HFFc6 (cell line): Measurements from ENCODE around the gene MCHR1. TPM values are rescaled to one million over a fixed set of nuclear protein-coding genes. Genes with fewer than 3 reads are reported as not detected.
"Not testable (repeated sequence)": the region's sequence is repeated elsewhere in the genome, so short reads cannot be mapped to it uniquely, and the experiment has no call there.

Experiments
- DNase-seq: peaks from one replicate; pipeline ENCODE4 v3.0.0-alpha.2; 2018
- H3K27ac Mint-ChIP-seq: 2 replicates; pipeline ENCODE4 v1.8.0; 2020; ENCODE audit warnings: mild to moderate bottlenecking, mixed read lengths
- H3K27me3 Mint-ChIP-seq: 2 replicates; pipeline ENCODE4 v1.8.0; 2021; ENCODE audit warnings: mild to moderate bottlenecking, moderate library complexity, mixed read lengths; ENCODE audit not compliant: insufficient read depth
- H3K36me3 Mint-ChIP-seq: 2 replicates; pipeline ENCODE4 v1.8.0; 2021; ENCODE audit warnings: low read depth, mixed read lengths
- H3K4me1 Mint-ChIP-seq: 2 replicates; pipeline ENCODE4 v1.8.0; 2020; ENCODE audit warnings: low read depth, mixed read lengths
- H3K4me3 Mint-ChIP-seq: 2 replicates; pipeline ENCODE4 v1.8.0; 2020; ENCODE audit warnings: mild to moderate bottlenecking, moderate library complexity, mixed read lengths
- H3K9me3 Mint-ChIP-seq: 2 replicates; pipeline ENCODE4 v1.8.0; 2020; ENCODE audit warnings: mild to moderate bottlenecking, mixed read lengths
- CTCF ChIP-seq: fragments of 200-600 bp; sonication (generic); IDR thresholded peaks from 2 replicates; pipeline ENCODE4 v1.5.0; 2021; ENCODE audit warnings: antibody characterized with exemption, mild to moderate bottlenecking
- total RNA-seq, 6 experiments: library from RNA; stranded (reverse); fragmentation: NEBNext Ultra II Directional; extraction: Animal tissue kit (Norgen Biotek cat#: 25700); gene quantifications; 2 replicates in 1 of 6; 3 replicates in 5 of 6; pipeline ENCODE4 v1.2.3, GENCODE V29; 2021

MCHR1 gene
- total RNA-seq, 6 experiments from 2014 or later: 0.28 TPM; not detected in 5

DNA sequence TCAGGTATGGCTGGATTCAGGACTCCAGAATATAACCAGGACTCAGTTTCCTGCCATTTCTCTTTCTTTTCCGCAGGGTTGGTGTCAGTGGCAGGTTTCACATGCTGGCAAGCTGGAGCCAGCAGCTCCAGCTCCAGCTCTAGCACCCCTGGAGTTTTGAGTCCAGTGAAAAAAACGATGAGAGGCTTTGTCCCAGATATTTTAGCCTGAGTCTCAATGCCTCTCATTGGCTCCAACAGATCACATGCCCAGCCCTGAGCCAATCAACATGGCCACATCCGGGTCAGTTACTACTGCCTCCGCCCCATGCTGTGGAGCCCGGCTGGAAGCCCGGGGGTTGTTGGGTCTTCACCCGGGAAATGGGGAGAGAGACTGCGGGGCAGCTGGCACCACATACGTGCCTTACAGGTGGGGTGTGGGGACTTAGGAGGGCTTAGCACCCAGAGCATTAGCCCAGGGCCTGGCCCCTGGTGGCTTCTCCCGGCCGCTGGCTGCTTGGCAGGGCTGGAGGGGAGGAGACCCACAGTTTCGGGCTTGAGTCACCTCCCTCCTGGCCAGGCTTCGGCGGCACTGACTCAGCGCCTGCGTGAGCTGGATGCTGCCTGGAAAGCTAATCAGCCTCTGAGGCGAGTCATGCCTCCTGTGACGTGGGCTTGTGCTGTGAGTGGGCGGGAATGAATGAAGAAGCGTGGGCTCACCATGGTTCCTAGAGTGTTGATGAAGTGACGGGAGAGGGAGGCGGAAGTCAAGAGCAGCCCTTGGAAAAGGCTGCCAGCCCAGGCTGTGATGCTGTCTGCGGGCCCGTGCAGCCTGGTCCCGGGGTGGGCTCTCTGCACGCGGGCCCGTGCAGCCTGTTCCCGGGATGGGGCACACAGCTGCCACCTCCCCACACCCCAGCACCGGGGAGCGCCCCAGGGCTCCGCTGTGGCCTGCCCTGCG lies 27.5 kb upstream of the MCHR1 start:
- H3K4me1 Mint-ChIP-seq: peaks cover 42% of the 10 kb centered on the region
- H3K27ac Mint-ChIP-seq: peak overlapping the region; percentile 99
- TF ChIP-seq CTCF: no peak; the same call in 1 of the 2 replicates
- peak overlapping the region; percentile 92 for H3K4me3 Mint-ChIP-seq
- peaks cover 1% of the 10 kb centered on the region for H3K27me3 Mint-ChIP-seq
- no peaks in the 10 kb centered on the region for H3K9me3 Mint-ChIP-seq
- H3K36me3 Mint-ChIP-seq: no peaks in the 10 kb centered on the region
- DNase-seq: peak; percentile 99

DNA sequence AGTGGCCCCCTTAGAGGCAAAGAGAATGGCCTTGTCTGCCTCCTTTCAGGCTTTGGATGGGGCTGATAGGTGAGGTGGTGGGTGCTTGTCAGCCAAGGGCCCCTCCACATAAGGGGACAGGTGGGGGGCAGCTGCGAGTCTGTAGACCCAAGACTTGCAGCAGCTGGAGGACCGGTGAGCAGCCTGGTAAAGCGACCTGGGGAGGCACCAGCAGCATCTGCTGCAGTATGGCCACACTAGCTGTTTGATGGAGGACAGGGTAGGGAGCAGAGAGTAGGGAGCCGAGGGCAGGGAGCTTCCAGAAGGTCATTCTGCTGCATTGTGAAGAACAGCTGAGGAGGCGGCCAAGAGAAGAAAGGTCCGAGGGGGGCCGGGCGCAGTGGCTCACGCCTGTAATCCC lies 25.9 kb upstream of the MCHR1 start:
- no peaks in the 10 kb centered on the region for H3K9me3 Mint-ChIP-seq
- H3K27me3 Mint-ChIP-seq: peaks cover 1% of the 10 kb centered on the region
- H3K27ac Mint-ChIP-seq: peak overlapping the region; percentile 63
- H3K4me3 Mint-ChIP-seq: no peak overlapping the region
- H3K4me1 Mint-ChIP-seq: peaks cover 42% of the 10 kb centered on the region
- TF ChIP-seq CTCF: no peak
- no peak for DNase-seq
- H3K36me3 Mint-ChIP-seq: no peaks in the 10 kb centered on the region

DNA sequence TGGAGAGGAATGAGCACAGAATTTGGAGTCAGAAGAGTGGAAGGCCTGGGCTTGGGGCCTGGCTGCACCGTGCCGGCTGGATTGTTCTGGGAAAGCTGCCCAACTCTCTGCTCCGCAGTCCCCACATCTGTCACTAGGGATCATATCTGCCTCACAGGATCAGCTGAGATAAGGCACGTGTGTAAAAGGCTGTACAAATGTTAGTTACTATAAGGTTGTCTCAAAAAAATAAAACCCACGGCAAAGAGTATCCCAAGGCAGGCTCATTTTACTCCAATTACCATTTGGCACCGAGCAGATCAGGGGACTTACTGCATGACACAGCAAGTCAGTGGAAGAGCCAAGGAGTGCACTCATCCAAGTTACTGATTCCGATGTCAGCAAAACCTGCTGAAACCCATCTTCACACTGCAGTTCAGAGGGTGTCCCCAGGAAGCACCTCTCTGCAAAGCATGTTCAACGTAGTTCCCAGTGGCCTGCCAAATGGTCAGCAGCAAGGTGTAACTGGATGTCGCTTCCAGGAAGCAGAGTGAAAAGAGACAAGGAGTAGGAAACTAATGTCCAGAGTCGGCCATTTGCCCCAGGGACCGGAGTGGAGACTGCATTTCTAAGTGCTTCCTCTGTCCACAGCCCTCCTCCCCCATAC lies 24.6 kb upstream of the MCHR1 start:
- Mint-ChIP-seq H3K4me1 (peaks cover 42% of the 10 kb centered on the region), H3K4me3 (peak overlapping the region; percentile 42), H3K27ac (peak overlapping the region; percentile 81), H3K27me3 (peaks cover 1% of the 10 kb centered on the region), H3K36me3 (no peaks in the 10 kb centered on the region), H3K9me3 (no peaks in the 10 kb centered on the region)
- peak; percentile 41; the same call in 1 of the 2 replicates for TF ChIP-seq CTCF
- DNase-seq: peak; percentile 69

GRCh38 chr22:40655941-40656340 lies 23.3 kb upstream of the MCHR1 start:
- H3K9me3 Mint-ChIP-seq, H3K36me3 Mint-ChIP-seq, H3K27ac Mint-ChIP-seq, DNase-seq, H3K4me3 Mint-ChIP-seq, H3K27me3 Mint-ChIP-seq: not testable (repeated sequence)
- H3K4me1 Mint-ChIP-seq: peaks cover 39% of the 10 kb centered on the region

- DNase-seq, H3K27me3 Mint-ChIP-seq, H3K9me3 Mint-ChIP-seq, H3K36me3 Mint-ChIP-seq, H3K4me3 Mint-ChIP-seq, H3K27ac Mint-ChIP-seq: not testable (repeated sequence)
- H3K4me1 Mint-ChIP-seq: peaks cover 32% of the 10 kb centered on the region
Observed at GRCh38 chr22:40656651-40657050, 22.6 kb upstream of the MCHR1 start.

GRCh38 chr22:40659166-40659565 lies 20.1 kb upstream of the MCHR1 start:
- Mint-ChIP-seq H3K4me1 (peaks cover 11% of the 10 kb centered on the region), H3K9me3 (no peaks in the 10 kb centered on the region), H3K27me3 (no peaks in the 10 kb centered on the region; the same call in 1 of the 2 replicates), H3K36me3 (no peaks in the 10 kb centered on the region), H3K27ac (no peak overlapping the region), H3K4me3 (no peak overlapping the region)
- TF ChIP-seq CTCF: no peak
- DNase-seq: no peak
